ENCODE measurements around the gene ARHGAP36. TPM values are rescaled to one million over a fixed set of nuclear protein-coding genes. Genes with fewer than 3 reads are reported as not detected.

Gene ARHGAP36
- total RNA-seq (not detected in 2 replicates), polyA plus RNA-seq (not detected in 2 replicates)

DNA sequence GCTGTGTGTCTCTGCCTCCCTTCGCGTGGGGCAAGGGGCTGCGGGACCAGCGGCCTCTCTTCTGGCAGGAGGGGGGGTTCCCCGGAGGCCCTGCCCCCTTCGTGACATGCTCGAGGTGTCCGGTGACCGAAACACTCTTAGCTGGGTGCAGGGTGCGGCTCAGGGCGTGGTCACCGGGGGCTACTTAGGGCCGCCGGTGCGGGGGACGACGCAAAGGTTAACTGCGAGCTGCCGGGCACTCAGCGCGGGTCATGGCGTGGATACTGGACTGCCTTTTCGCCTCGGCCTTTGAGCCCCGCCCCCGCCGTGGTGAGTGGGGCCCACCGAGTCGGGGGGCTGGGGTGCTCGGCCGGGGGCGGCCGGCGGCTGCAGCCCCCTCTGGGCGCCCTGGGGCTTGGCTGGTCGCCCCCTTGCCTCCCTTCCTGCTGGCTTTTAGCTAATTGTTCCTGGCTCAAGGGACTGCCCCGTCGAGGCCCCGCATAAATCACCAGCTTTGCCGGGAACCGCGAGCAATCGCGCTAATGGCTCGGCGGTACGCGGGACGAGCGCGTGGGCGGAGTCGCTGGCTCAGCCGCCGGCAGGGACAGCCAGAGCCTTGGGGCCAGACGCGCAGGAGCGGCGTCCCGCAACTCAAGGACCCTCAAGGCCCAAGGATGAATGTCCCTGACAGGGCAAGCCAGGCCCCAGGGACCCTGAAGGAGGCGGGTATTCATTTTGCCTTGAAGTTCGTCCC is at the start of gene ARHGAP36:
Gene ARHGAP36 (plus strand): TSS at position 211 of the 733 bp plus-strand sequence. CDS start 23,320 bp downstream, outside the sequence.
- H3K27ac ChIP-seq: no peak within 1 kb of the TSS
- TF ChIP-seq, protein P1, sequence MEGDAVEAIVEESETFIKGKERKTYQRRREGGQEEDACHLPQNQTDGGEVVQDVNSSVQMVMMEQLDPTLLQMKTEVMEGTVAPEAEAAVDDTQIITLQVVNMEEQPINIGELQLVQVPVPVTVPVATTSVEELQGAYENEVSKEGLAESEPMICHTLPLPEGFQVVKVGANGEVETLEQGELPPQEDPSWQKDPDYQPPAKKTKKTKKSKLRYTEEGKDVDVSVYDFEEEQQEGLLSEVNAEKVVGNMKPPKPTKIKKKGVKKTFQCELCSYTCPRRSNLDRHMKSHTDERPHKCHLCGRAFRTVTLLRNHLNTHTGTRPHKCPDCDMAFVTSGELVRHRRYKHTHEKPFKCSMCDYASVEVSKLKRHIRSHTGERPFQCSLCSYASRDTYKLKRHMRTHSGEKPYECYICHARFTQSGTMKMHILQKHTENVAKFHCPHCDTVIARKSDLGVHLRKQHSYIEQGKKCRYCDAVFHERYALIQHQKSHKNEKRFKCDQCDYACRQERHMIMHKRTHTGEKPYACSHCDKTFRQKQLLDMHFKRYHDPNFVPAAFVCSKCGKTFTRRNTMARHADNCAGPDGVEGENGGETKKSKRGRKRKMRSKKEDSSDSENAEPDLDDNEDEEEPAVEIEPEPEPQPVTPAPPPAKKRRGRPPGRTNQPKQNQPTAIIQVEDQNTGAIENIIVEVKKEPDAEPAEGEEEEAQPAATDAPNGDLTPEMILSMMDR (IDR thresholded peaks at IDR 0.05; ENCODE audit: low read depth, low read length): no peak
- H3K4me3 ChIP-seq: peak within 1 kb of the TSS; percentile 20
- no peaks in the 10 kb centered on the region for H3K4me1 ChIP-seq (ENCODE audit: low read depth)
- peak in 1 of 2 donors; percentile 47 for DNase-seq (ENCODE audit: low read depth in 1 of 2, low spot score in 1 of 2)
- H3K36me3 ChIP-seq: no peaks in the 10 kb centered on the region
- no peaks in the 10 kb centered on the region for H3K9me3 ChIP-seq (ENCODE audit: low read depth)
- peaks cover 67% of the 10 kb centered on the region for H3K27me3 ChIP-seq

- Histone ChIP-seq H3K4me1 (ENCODE audit: low read depth) (no peaks in the 10 kb centered on the region), H3K27ac (no peak overlapping the region), H3K36me3 (no peaks in the 10 kb centered on the region), H3K9me3 (ENCODE audit: low read depth) (no peaks in the 10 kb centered on the region), H3K27me3 (no peaks in the 10 kb centered on the region), H3K4me3 (no peak overlapping the region)
- TF ChIP-seq, protein P1 (IDR thresholded peaks at IDR 0.05; ENCODE audit: low read depth, low read length): no peak
- DNase-seq (ENCODE audit: low read depth in 1 of 2, low spot score in 1 of 2): no peak
These were observed 48.0 kb upstream of the ARHGAP36 start for GRCh38 chrX:131010186-131010585.

DNA sequence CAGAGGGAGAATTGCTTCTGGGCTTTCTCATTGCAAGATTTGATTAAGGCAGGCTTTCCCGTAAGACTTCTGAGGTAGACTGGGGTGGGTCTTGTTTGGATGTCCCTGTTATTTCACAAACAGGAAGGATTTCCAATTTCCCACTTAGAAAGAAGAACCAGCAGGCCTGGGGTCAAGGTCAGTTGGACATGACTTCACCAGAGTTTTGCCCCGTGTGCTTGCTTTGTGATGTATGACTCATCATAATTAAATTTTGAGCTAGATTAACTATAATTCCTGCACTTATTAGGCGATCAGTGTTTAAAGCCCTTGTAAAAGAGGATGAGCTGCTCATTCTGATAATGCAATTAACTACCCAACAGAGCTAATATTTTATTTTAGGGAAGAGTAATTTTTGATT is 32.8 kb upstream of the ARHGAP36 start:
- H3K27me3 ChIP-seq: no peaks in the 10 kb centered on the region
- H3K4me1 ChIP-seq (ENCODE audit: low read depth): no peaks in the 10 kb centered on the region
- H3K36me3 ChIP-seq: no peaks in the 10 kb centered on the region
- H3K4me3 ChIP-seq: no peak overlapping the region
- H3K9me3 ChIP-seq (ENCODE audit: low read depth): no peaks in the 10 kb centered on the region
- TF ChIP-seq, protein P1 (IDR thresholded peaks at IDR 0.05; ENCODE audit: low read depth, low read length): no peak
- no peak for DNase-seq (ENCODE audit: low read depth in 1 of 2, low spot score in 1 of 2)
- no peak overlapping the region for H3K27ac ChIP-seq

GRCh38 chrX:131032354-131033230 is 25.6 kb upstream of the ARHGAP36 start:
- no peaks in the 10 kb centered on the region for H3K36me3 ChIP-seq
- no peak overlapping the region for H3K4me3 ChIP-seq
- no peaks in the 10 kb centered on the region for H3K27me3 ChIP-seq
- H3K4me1 ChIP-seq (ENCODE audit: low read depth): no peaks in the 10 kb centered on the region
- no peak for DNase-seq (ENCODE audit: low read depth in 1 of 2, low spot score in 1 of 2)
- TF ChIP-seq, protein P1 (IDR thresholded peaks at IDR 0.05; ENCODE audit: low read depth, low read length): no peak
- H3K9me3 ChIP-seq (ENCODE audit: low read depth): no peaks in the 10 kb centered on the region
- H3K27ac ChIP-seq: no peak overlapping the region

- Histone ChIP-seq H3K4me1 (ENCODE audit: low read depth) (no peaks in the 10 kb centered on the region), H3K27me3 (no peaks in the 10 kb centered on the region), H3K27ac (no peak overlapping the region), H3K36me3 (no peaks in the 10 kb centered on the region), H3K9me3 (ENCODE audit: low read depth) (no peaks in the 10 kb centered on the region), H3K4me3 (no peak overlapping the region)
- no peak for DNase-seq (ENCODE audit: low read depth in 1 of 2, low spot score in 1 of 2)
- TF ChIP-seq, protein P1 (IDR thresholded peaks at IDR 0.05; ENCODE audit: low read depth, low read length): no peak
These were observed 24.1 kb upstream of the ARHGAP36 start for GRCh38 chrX:131034063-131034462.
